ENCODE measurements around the gene SLC5A9.

Gene SLC5A9

GRCh38 chr1:48216313-48216712, 6.2 kb upstream of the SLC5A9 start:
- no peak overlapping the region for H3K9ac ChIP-seq (ENCODE audit: low read depth, low read length, poor library complexity, severe bottlenecking)
- no peak overlapping the region for H2AFZ ChIP-seq (ENCODE audit: low read length)
- no peaks in the 10 kb centered on the region for H3K36me3 ChIP-seq (ENCODE audit: insufficient read depth, low read length)
- H3K4me2 ChIP-seq (ENCODE audit: low read depth, low read length, poor library complexity, severe bottlenecking) = no peak overlapping the region
- no peaks in the 10 kb centered on the region for H3K27me3 ChIP-seq (ENCODE audit: insufficient read depth, low read length, poor library complexity, severe bottlenecking)
- H3F3A ChIP-seq (ENCODE audit: low read depth) = no peaks in the 10 kb centered on the region
- no peaks in the 10 kb centered on the region for H3K9me3 ChIP-seq (ENCODE audit: insufficient read depth, low read depth, low read length)
- H3K9me2 ChIP-seq (replicated peaks; ENCODE audit: low read depth, low read length) = no peaks in the 10 kb centered on the region
- H4K20me1 ChIP-seq (ENCODE audit: insufficient read depth, low read length, poor library complexity, severe bottlenecking) = no peaks in the 10 kb centered on the region
- no peak overlapping the region for H3K4me3 ChIP-seq (ENCODE audit: low read length, poor library complexity, severe bottlenecking)
- H3K4me1 ChIP-seq (ENCODE audit: insufficient read depth, low read length, poor library complexity, severe bottlenecking) = no peaks in the 10 kb centered on the region
- TF ChIP-seq EZH2phosphoT487 (IDR thresholded peaks at IDR 0.05; ENCODE audit: borderline replicate concordance) (no peak), CTCF (conservative IDR thresholded peaks at IDR 0.05; ENCODE audit: low read length) (no peak)
- H3K79me2 ChIP-seq (ENCODE audit: insufficient read depth, low read length) = no peaks in the 10 kb centered on the region

- Histone ChIP-seq H3K4me1 (ENCODE audit: insufficient read depth, low read length, poor library complexity, severe bottlenecking) (no peaks in the 10 kb centered on the region), H3K9ac (ENCODE audit: low read depth, low read length, poor library complexity, severe bottlenecking) (no peak overlapping the region), H4K20me1 (ENCODE audit: insufficient read depth, low read length, poor library complexity, severe bottlenecking) (no peaks in the 10 kb centered on the region), H3K36me3 (ENCODE audit: insufficient read depth, low read length) (no peaks in the 10 kb centered on the region), H3K9me2 (replicated peaks; ENCODE audit: low read depth, low read length) (no peaks in the 10 kb centered on the region), H2AFZ (ENCODE audit: low read length) (no peak overlapping the region), H3K79me2 (ENCODE audit: insufficient read depth, low read length) (no peaks in the 10 kb centered on the region), H3K27me3 (ENCODE audit: insufficient read depth, low read length, poor library complexity, severe bottlenecking) (no peaks in the 10 kb centered on the region), H3K9me3 (ENCODE audit: insufficient read depth, low read depth, low read length) (no peaks in the 10 kb centered on the region), H3F3A (ENCODE audit: low read depth) (no peaks in the 10 kb centered on the region), H3K4me3 (ENCODE audit: low read length, poor library complexity, severe bottlenecking) (no peak overlapping the region), H3K4me2 (ENCODE audit: low read depth, low read length, poor library complexity, severe bottlenecking) (no peak overlapping the region)
- TF ChIP-seq CTCF (conservative IDR thresholded peaks at IDR 0.05; ENCODE audit: low read length) (peak; percentile 49), EZH2phosphoT487 (IDR thresholded peaks at IDR 0.05; ENCODE audit: borderline replicate concordance) (no peak)
These were observed 5.6 kb upstream of the SLC5A9 start for GRCh38 chr1:48216941-48217340.

GRCh38 chr1:48217856-48218255, 4.7 kb upstream of the SLC5A9 start:
- Histone ChIP-seq H3K27me3 (ENCODE audit: insufficient read depth, low read length, poor library complexity, severe bottlenecking) (no peaks in the 10 kb centered on the region), H3K4me1 (ENCODE audit: insufficient read depth, low read length, poor library complexity, severe bottlenecking) (no peaks in the 10 kb centered on the region), H3K9me3 (ENCODE audit: insufficient read depth, low read depth, low read length) (no peaks in the 10 kb centered on the region), H3K4me3 (ENCODE audit: low read length, poor library complexity, severe bottlenecking) (no peak overlapping the region), H3F3A (ENCODE audit: low read depth) (no peaks in the 10 kb centered on the region), H3K36me3 (ENCODE audit: insufficient read depth, low read length) (no peaks in the 10 kb centered on the region), H3K4me2 (ENCODE audit: low read depth, low read length, poor library complexity, severe bottlenecking) (no peak overlapping the region), H3K9ac (ENCODE audit: low read depth, low read length, poor library complexity, severe bottlenecking) (no peak overlapping the region), H2AFZ (ENCODE audit: low read length) (no peak overlapping the region), H3K9me2 (replicated peaks; ENCODE audit: low read depth, low read length) (no peaks in the 10 kb centered on the region), H3K79me2 (ENCODE audit: insufficient read depth, low read length) (no peaks in the 10 kb centered on the region), H4K20me1 (ENCODE audit: insufficient read depth, low read length, poor library complexity, severe bottlenecking) (no peaks in the 10 kb centered on the region)
- TF ChIP-seq EZH2phosphoT487 (IDR thresholded peaks at IDR 0.05; ENCODE audit: borderline replicate concordance) (no peak), CTCF (conservative IDR thresholded peaks at IDR 0.05; ENCODE audit: low read length) (no peak)

Data from Loucy (cell line).